Muscle of leg (tissue), 11 donors: ENCODE data around the gene ADGRG7. TPM values are rescaled to one million over a fixed set of nuclear protein-coding genes. Genes with fewer than 3 reads are reported as not detected.
"Not testable (repeated sequence)": the region's sequence is repeated elsewhere in the genome, so short reads cannot be mapped to it uniquely, and the experiment has no call there.

Source experiments
- DNase-seq: peaks from one replicate; pipeline ENCODE4 v3.0.0; 2013
- H3K27ac ChIP-seq: one replicate; pipeline ENCODE4 v1.5.1; 2013; ENCODE audit warnings: mild to moderate bottlenecking, low read length, control low read depth
- H3K27me3 ChIP-seq: one replicate; pipeline ENCODE4 v1.6.1; 2013; ENCODE audit warnings: low read length; ENCODE audit not compliant: control insufficient read depth, insufficient read depth
- H3K36me3 ChIP-seq: one replicate; pipeline ENCODE4 v1.6.1; 2013; ENCODE audit warnings: low read length; ENCODE audit not compliant: control insufficient read depth, insufficient read depth
- H3K4me1 ChIP-seq: one replicate; pipeline ENCODE4 v1.6.1; 2013; ENCODE audit warnings: low read length; ENCODE audit not compliant: control insufficient read depth, insufficient read depth
- H3K4me3 ChIP-seq: one replicate; pipeline ENCODE4 v1.5.1; 2013; ENCODE audit warnings: low read length, control low read depth
- H3K9me3 ChIP-seq: replicated peaks from 2 replicates; pipeline ENCODE4 v1.6.1; 2013; ENCODE audit warnings: low read depth, low read length; ENCODE audit not compliant: control insufficient read depth
- WGBS: methylation state at CpG from one replicate; pipeline ENCODE4 v1.1.5; 2013; ENCODE audit warnings: missing lambda C conversion rate; ENCODE audit not compliant: insufficient coverage; 5-methylcytosine and 5-hydroxymethylcytosine counted together
- polyA plus RNA-seq, 8 donors: library from polyadenylated mRNA; unstranded; fragments of 120-200 nt; gene quantifications; one replicate each; pipeline versions ENCODE4 v1.2.1 to v1.2.3, GENCODE V29; 2013; ENCODE audit warnings: inconsistent platforms in 1 of 8, low replicate concordance in 1 of 8; ENCODE audit not compliant: insufficient read length in 8 of 8, insufficient read depth in 1 of 8
- total RNA-seq: library from RNA; stranded (reverse); fragments of 120-200 nt; gene quantifications from one replicate; pipeline ENCODE4 v1.2.4, GENCODE V29; 2013

The ADGRG7 gene
- total and polyA plus RNA-seq, 9 donors: 0.39 to 3.1 TPM; not detected in 7

DNA sequence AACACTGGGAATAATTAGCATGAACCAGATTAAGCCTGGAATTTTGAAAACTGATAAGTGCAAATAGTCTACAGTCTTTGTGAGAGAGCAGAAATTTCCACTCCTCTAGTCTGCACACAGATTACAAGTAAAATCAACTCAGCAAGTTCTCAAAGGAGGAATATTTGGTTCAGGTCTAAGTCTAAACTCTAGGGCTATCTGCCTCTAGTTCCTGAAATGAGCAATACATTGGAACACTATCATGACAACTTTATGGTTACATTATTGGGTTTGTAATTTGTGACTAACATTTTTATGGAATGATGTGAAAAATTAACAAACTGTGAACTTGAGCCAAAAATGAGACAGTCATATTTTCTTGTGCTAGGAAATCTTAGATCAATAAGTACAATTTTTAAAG is 30.8 kb upstream of the ADGRG7 start:
- H3K4me3 ChIP-seq: no peak overlapping the region
- no peaks in the 10 kb centered on the region for H3K4me1 ChIP-seq
- no peak overlapping the region for H3K27ac ChIP-seq
- H3K27me3 ChIP-seq: no peaks in the 10 kb centered on the region
- DNase-seq: no peak
- H3K36me3 ChIP-seq: no peaks in the 10 kb centered on the region
- H3K9me3 ChIP-seq: no peaks in the 10 kb centered on the region

GRCh38 chr3:100580147-100580546 is 29.3 kb upstream of the ADGRG7 start:
- no peak overlapping the region for H3K27ac ChIP-seq
- H3K36me3 ChIP-seq: no peaks in the 10 kb centered on the region
- H3K9me3 ChIP-seq: no peaks in the 10 kb centered on the region
- no peaks in the 10 kb centered on the region for H3K4me1 ChIP-seq
- no CpG with 5 or more reads among the region's 2 CpGs for WGBS
- no peak overlapping the region for H3K4me3 ChIP-seq
- no peak for DNase-seq
- H3K27me3 ChIP-seq: no peaks in the 10 kb centered on the region

DNA sequence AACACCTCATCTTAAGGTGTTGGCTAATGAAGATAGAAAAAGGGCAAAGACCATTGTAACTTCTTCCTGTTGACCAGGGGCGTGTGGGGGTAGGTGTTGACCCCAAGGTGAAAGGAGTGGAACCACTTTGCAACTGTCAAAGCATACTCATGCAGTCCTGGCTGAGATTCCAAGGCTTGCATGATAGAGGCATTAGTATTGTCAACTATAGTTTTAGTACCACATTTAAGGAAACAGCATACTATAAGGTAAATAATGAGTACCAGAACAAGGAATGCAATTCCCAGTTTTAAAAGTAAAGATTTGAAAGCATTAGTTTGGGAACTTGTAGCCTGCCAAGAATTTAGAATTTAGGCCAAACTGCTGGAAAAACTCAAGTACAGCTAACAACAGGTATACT is 27.8 kb upstream of the ADGRG7 start:
- Histone ChIP-seq H3K27ac (no peak overlapping the region), H3K9me3 (no peaks in the 10 kb centered on the region), H3K4me1 (no peaks in the 10 kb centered on the region), H3K27me3 (no peaks in the 10 kb centered on the region), H3K4me3 (no peak overlapping the region), H3K36me3 (no peaks in the 10 kb centered on the region)
- no peak for DNase-seq
- no CpG with 5 or more reads among the region's 1 CpG for WGBS

- 100% methylated on average over 2 of the region's 10 CpGs for WGBS
- DNase-seq: not testable (repeated sequence)
Measured at GRCh38 chr3:100582157-100582556, 27.2 kb upstream of the ADGRG7 start.

GRCh38 chr3:100584101-100584660 is 25.2 kb upstream of the ADGRG7 start:
- DNase-seq: no peak
- no peaks in the 10 kb centered on the region for H3K4me1 ChIP-seq
- no peaks in the 10 kb centered on the region for H3K9me3 ChIP-seq
- 100% methylated on average over 1 of the region's 3 CpGs for WGBS
- no peak overlapping the region for H3K4me3 ChIP-seq
- H3K27me3 ChIP-seq: no peaks in the 10 kb centered on the region
- no peak overlapping the region for H3K27ac ChIP-seq
- H3K36me3 ChIP-seq: no peaks in the 10 kb centered on the region

More at GRCh38 chr3:100582157-100582556, 27.2 kb upstream of the ADGRG7 start:
- H3K27me3 ChIP-seq, H3K9me3 ChIP-seq, H3K27ac ChIP-seq, H3K4me1 ChIP-seq, H3K36me3 ChIP-seq, H3K4me3 ChIP-seq: not testable (repeated sequence)

- no peak for DNase-seq
- Histone ChIP-seq H3K27me3 (no peaks in the 10 kb centered on the region), H3K27ac (no peak overlapping the region), H3K9me3 (no peaks in the 10 kb centered on the region), H3K4me1 (no peaks in the 10 kb centered on the region), H3K36me3 (no peaks in the 10 kb centered on the region), H3K4me3 (no peak overlapping the region)
- 100% methylated on average over 1 of the region's 3 CpGs for WGBS
Measured at GRCh38 chr3:100586832-100587231, 22.6 kb upstream of the ADGRG7 start.

DNA sequence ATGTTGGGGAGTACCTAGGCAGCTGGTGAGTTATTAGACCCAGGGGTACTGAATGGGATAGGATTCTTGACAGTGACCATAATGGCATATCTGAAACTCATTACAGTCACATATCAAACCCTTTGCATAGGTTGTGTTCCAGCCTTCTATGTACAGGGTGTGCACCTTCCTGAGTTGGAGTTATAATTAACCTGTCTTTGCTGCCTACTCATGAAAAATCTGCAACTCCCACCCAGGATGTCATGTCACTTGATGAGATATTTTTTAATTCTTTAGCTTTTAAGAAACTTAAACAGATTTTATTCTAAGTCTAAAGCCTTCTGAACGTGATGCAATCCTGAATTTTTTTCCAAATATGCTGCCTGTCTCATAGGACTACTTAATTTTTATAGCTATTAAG is 21.1 kb upstream of the ADGRG7 start:
- no CpG with 5 or more reads among the region's 1 CpG for WGBS

DNA sequence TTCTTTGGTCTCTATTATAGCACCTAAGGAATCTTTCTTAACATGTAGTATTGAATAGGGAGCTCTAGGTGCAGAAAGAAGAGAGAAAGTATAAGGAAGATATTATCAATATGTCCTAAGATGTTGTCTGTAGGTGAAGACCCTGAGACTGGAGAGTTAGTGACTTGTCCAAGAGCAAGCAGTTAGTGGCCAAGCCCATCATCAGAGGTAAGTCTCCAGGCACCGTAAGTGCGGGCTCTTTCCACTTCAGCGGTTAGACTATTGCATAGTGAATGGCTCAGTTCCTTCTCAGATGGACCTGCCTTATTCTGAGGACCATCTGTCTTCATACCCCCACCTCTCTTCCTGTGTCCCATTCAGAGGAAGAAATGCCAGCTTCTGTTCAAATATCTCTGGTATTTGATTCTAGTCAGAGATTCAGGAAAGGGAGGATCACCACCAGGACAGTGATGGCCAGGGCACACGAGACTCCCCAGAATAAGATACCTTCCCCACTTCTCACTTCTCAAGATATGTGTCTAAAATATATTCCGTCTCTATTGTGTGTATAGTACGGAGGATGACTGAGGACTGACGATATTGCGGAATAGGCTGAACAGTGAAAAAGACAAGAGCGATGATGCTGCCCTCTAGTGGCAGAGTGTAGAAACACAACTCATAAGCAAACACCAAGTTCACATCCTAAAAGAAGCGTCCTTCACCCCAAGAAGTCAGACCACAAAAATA is 19.1 kb upstream of the ADGRG7 start:
- no peak overlapping the region for H3K27ac ChIP-seq
- H3K4me1 ChIP-seq: no peaks in the 10 kb centered on the region
- DNase-seq: peak; percentile 85
- H3K9me3 ChIP-seq: no peaks in the 10 kb centered on the region
- 20% methylated on average over 1 of the region's 10 CpGs for WGBS
- H3K27me3 ChIP-seq: no peaks in the 10 kb centered on the region
- no peaks in the 10 kb centered on the region for H3K36me3 ChIP-seq
- H3K4me3 ChIP-seq: no peak overlapping the region

More for the DNA sequence above, 21.1 kb upstream of the ADGRG7 start:
- Histone ChIP-seq H3K4me3 (no peak overlapping the region), H3K36me3 (no peaks in the 10 kb centered on the region), H3K9me3 (no peaks in the 10 kb centered on the region), H3K27me3 (no peaks in the 10 kb centered on the region), H3K4me1 (no peaks in the 10 kb centered on the region), H3K27ac (no peak overlapping the region)
- no peak for DNase-seq

- Histone ChIP-seq H3K36me3 (no peaks in the 10 kb centered on the region), H3K4me3 (no peak overlapping the region), H3K9me3 (no peaks in the 10 kb centered on the region), H3K27ac (no peak overlapping the region), H3K4me1 (no peaks in the 10 kb centered on the region), H3K27me3 (no peaks in the 10 kb centered on the region)
- no CpG with 5 or more reads among the region's 1 CpG for WGBS
- no peak for DNase-seq
Measured at GRCh38 chr3:100590840-100591147, 18.6 kb upstream of the ADGRG7 start.

GRCh38 chr3:100591411-100591810 is 18.0 kb upstream of the ADGRG7 start:
- no peaks in the 10 kb centered on the region for H3K36me3 ChIP-seq
- no peaks in the 10 kb centered on the region for H3K4me1 ChIP-seq
- H3K27ac ChIP-seq: no peak overlapping the region
- H3K9me3 ChIP-seq: no peaks in the 10 kb centered on the region
- DNase-seq: no peak
- WGBS: no CpG with 5 or more reads among the region's 3 CpGs
- H3K4me3 ChIP-seq: no peak overlapping the region
- H3K27me3 ChIP-seq: no peaks in the 10 kb centered on the region
